HG02623 (cell line): ENCODE results near the gene ZRANB3.
A peak's percentile ranks its signal among the peaks of the same experiment; 100 is the strongest.
"Not testable (repeated sequence)": the region's sequence is repeated elsewhere in the genome, so short reads cannot be mapped to it uniquely, and the experiment has no call there.

Experiments used
- ATAC-seq: cut with Tn5 transposase; IDR thresholded peaks from one replicate; pipeline ENCODE4 v1.9.1; 2021; ENCODE audit warnings: moderate library complexity; ENCODE audit not compliant: unreplicated experiment

Gene ZRANB3

DNA sequence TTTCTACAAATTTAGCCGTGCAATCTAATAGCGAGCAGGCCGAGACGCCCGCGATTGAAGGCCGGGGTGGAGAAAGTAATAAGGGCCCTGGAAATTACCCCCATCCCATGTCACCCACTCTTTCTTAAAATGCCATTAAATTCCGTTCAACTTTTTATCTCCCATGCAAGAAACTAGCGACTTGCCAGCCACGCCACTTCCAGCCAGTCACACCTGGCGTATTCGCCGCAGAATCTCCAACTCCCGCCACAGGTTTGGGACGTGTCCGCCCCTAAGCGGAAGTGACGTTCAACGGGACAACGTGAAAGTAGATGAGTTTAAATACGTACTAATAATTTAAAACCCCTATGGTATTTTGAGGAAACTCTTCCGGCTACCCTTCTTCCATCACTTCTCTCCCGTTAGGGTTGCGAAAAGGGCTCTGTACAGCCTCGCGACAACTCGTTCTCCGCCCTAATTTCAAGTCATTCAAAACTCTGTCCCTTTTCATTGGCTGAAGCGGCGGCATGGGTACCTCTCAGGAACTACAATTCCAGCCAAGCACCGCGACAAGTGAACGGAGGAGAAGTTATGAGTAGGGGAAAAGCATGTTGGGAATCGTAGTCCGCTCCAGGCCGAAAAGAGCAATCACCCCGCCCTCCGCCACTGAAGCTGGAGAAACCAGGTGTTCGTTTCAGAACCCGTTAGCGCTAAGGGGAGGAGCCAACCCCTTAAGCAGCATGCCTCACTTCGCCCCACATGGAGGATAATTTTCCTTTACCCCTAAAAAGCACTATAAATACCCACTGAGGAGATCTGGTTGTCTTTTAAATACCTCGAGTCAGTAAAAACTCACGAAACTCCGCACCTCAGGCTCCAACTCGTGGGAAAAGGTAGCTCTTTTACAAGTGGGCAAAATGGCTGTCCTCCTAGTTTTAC, at the start of gene ZRANB3:
Gene ZRANB3 (minus strand): TSS at position 906 of the 918 bp plus-strand sequence.
- peak; percentile 56 for ATAC-seq

DNA sequence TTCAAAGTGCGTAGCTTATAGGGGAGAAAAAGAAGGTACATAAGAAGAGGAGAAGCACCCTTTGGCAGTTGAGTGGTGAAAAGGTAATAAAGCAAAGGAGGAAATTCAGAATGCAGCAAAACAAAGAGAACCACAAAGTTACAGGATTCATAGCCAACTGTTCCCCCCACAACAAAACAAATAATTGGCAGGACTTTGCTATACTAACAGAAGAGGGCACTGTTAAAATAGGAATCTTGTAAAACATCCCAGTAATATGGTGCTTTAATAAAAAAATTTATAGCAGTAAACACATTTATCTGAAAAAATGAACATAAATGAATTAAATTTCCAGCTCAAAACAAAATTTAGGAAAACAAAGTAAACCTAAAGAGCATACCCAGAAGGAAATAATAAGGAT, 42.6 kb upstream of the ZRANB3 start:
- no peak for ATAC-seq

DNA sequence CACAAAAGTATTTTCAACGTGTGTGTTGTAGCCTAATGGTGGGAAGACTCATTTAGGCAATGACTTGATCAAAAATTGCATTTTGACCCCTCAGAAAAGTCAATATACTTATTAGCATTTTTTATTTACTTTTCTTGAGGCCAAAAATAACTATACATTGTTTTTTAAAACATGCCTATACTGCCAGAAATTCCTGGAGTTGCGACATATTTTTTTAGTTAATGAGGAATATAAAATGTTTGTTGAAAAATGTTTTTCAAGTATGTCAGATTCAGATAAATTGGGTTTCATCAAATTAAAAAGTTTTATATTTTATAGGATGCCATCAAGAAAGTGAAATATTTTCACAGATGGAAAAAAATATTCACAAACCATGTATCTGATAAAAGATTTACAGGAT, 39.9 kb upstream of the ZRANB3 start:
- ATAC-seq = no peak

DNA sequence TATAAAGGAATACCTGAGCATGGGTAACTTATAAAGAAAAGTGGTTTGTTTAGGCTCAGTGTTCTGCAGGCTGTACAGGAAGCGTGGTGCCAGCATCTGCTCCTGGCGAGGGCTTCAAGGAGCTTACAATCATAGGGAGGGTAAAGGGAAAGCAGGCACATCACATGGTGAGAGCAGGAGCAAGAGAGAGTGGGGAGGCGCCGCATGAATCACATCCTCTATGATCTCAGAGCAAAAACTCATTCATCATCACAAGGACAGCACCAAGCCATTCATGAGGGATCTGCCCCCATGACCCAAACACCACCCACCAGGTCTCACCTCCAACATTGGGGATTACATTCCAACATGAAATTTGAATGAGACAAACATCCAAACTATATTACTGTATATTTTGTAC, 32.8 kb upstream of the ZRANB3 start:
- no peak for ATAC-seq

DNA sequence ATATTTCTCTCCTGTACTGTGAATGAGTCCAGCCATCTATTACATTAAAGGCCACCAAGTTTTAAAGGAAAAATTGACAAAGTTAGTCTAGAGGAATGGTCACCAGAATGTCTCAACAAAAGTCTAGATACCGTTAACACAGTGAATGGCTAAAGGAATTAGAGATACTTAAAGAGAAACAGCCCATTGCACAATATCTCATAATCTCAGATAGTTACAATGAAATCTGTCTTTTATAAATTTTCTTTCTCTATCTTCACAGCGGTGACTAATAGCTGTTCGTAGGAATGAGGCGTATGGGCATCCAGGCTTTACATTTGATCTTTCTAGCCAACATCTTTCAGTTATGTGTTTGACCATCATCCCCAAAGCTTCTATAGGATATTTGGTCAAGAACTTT, 30.9 kb upstream of the ZRANB3 start:
- no peak for ATAC-seq

DNA sequence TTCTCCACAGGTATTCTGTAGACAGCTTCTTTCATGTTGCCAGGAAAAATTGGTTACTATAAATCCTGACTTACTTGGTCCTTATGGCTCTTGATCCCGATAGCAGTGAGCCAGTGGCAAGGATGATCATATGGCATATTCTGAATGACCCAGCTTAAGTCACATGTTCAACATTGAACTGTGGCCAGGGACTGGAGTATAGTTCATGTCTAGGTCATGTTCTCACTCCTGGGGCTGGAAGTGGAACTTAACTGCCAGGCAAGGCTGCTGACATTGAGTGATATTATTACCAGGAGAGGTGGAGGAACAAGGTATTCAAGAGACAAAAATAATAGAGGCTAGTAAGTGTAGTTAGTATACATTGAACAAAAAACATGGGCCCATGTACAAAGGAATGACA, 26.5 kb upstream of the ZRANB3 start:
- no peak for ATAC-seq

DNA sequence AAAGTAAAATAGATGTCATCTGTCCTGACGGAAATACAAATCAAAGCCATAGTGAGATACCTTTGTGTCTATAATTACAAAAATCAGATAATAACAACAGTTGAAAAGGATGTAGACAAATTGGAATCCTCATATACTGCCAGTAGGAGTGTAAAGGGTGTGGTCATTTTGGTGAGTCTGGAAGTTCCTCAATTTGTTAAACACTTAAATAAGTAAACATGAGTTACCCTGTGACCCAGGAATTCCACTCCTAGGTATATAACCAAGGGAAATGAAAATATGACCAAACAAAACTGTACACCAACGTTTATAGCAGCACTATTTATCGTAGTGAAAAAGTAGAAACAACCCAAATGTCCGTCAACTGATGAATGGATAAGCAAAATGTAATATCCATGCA, 24.3 kb upstream of the ZRANB3 start:
- ATAC-seq = no peak

DNA sequence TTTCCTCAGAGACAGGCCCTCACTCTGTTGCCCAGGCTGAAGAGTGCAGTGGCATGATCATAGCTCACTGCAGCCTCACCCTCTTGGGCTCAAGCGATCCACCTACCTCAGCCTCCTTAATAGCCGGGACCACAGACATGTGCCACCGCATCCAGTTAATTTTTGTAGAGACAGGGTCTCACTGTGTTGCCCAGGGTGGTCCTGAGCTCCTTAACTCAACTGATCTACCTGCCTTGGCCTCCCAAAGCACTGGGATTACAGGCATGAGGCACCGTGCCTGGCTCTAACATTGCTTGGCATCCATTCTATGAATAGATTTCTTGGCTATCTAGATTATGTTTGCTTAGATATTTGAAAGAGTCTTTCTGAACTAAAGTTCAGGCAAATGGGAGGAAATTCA, 21.9 kb upstream of the ZRANB3 start:
- no peak for ATAC-seq

DNA sequence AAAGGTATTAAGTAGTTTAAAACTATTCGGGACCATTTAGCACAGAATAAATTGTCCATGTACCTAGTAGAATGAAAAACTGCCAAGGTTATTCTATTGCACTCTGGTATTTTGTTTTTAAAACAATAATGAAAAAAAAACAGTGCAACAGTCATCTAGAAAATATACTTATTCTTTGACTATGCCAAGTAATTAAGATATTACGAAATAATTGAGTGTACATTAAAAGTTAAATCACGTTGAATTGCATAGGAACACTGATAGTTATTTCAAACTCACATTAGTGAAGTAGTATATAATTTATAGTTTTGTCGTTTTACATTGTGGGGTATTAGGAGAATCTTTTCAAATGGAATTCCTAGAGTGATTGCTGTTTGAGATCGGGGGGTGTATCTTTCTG, 20.3 kb upstream of the ZRANB3 start:
- no peak for ATAC-seq

DNA sequence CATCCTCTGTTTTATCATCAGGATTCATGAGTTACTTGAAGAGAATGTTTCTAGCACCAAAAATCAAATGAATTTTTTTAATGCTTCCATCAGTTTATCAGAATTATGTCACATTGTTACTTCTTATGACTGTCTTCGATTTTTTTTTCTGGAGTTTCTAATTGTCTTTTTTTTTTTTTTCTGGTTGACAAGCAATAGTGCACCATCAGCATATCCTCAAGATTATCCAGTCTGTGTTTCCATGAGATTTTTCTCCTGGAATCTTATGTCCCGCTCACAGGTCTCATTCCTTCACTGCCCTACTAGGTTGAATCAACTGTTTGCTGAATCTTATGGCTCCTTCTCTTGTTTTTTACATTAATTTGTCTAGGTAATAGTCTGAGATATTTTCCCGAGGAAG, 16.3 kb upstream of the ZRANB3 start:
- ATAC-seq = no peak

DNA sequence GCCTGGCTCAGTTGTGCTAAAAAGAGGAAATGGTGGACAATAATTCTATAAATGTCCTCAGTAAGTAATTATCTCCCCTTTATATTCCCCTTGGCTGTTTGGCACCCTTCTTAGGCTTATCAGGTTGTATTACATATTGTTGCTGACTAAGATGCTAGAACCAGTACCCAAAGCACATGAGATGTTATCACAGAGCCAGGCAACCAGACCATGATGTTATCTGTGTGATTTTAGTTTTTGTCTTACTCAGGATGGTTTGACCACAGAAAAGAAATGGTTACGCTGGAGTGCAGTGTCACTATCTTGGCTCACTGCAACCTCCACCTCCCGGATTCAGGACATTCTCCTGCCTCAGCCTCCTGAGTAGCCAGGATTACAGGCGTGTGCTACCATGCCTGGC, 15.4 kb upstream of the ZRANB3 start:
- ATAC-seq = no peak

DNA sequence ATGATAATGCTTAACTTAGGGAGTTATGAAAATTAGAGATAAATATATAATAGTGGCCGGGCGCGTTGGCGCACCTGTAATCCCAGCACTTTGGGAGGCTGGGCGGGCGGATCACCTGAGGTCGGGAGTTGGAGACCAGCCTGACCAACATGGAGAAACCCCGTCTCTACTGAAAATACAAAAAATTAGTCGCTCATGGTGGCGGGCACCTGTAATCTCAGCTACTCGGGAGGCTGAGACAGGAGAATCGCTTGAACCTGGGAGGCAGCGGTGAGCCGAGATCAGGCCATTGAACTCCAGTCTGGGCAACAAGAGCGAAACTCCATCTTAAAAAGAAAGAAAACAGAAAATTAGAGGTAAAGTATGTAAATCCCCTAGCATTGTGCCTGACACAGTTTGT, 2.5 kb upstream of the ZRANB3 start:
- not testable (repeated sequence) for ATAC-seq

DNA sequence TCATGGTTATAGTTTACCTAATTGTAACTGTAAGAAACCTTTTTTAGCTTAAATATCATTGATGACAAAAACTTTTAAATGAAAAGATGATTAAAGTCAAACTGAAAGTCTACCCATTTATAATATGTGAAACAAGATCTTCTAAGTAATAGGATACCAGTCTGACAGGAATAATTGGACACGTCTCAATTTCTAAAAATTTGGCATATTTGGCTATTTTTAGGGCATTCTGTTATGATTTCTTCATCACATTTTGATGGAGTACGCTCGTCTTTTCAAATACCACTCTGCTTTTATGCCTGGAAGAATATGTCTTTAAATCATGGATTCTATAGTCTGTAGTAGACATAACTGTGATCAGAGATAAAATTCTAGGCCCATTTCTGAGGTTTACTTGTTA, 1.6 kb upstream of the ZRANB3 start:
- ATAC-seq = no peak

DNA sequence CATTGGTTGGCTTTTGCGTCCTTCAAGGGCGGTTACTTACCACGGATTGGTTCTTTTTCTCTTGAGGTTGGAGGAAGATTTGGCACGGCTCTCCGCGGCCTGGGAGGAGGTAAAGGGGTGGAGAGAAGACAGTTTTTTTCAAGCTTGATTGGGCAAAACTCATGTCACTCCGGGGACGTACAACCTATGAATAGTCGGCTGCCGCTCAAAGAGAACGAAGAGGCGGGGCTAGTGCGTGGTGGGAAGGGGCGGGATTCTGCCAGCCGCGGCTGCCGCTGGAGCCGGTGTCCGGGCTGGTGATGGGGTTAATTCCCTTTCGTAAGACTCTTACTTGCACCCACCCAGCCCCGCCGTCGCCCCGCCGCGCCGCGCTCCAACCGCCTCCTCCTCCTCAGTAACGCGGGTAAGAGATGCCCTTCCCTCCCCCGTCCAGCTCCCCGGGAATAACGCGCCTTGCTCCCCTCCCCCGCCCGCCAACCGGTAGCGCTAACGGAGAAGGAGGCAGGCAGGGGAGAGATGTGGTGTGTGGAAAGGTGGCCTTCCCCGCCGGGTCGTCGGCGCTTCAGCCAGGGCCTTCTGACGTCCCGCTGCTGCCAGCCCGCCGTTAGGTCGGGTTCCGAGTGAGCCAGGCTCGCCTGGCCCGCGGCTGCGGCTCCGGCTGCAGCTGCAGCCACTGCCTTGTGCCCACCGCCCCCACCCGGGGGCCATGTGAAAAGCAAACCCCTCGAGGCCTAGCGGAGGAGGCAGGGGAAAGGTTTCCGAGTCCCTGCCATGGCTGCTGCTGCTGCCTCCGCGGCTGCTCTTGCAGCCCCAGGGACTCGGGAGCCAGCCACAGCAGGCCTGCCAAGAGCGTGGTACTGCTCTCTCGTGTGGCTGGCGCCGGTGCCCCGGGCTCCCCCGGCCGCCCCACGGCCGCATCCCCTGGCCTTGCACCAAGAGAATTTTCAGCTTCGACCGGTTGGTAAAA, 496 bp upstream of the ZRANB3 start, which contains the start of gene R3HDM1:
Gene R3HDM1 (plus strand): TSS at position 254 of the 967 bp plus-strand sequence. CDS start 73,362 bp downstream, outside the sequence.
- ATAC-seq = peak; percentile 76

DNA sequence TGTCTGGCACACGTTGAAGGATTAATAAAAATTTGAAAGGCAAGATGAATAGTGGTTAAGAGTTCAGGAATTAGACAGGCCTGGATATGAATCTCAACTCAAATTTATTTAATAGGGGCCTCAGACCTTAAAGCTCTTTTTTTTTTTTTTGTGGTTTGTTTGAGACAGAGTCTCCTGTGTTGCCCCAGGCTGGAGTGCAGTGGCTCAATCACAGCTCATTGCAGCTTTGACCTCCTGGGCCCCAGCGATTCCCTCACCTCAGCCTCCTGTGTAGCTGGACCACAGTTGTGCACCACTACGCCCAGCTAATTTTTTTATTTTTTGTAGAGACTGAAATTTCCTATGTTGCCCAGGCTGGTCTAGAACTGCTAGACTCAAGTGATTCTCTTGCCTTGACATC, 3.0 kb downstream of the ZRANB3 start:
- ATAC-seq = no peak

DNA sequence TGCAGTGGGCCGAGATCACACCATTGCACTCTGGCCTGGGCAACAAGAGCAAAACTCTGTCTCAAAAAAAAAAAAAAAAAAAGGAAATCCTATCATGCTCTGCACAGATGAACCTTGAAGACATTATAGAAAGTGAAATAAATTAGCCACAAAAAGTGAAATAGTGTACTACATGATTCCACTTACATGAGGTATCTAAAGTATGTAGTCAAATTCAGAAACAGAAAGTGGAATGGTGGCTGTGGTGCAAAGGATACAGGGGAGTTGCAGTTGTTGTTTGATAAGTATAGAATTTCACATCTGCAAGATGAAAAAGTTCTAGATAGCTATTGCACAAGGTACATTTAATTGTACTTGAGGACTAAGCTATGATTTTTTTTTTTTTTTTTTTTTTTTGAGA, 5.2 kb downstream of the ZRANB3 start:
- no peak for ATAC-seq

DNA sequence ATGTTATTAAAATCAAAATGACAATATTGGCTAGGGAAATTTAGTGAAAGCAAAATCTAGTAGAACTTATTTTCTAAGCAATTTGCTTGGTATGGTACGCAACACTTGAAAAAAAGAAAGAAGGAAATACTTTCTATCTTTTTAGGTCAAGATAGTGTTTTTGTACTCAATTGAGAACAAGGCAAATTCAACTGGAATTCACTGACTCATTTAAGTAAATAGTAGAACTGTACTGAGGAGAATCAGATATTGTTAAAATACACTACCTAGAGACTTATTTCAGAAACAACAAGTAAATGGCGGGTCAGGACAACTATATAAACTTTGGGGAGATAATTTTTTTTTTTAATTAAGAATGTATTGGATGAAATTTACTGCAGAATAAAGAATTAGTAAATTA, 18.9 kb downstream of the ZRANB3 start:
- ATAC-seq = no peak

DNA sequence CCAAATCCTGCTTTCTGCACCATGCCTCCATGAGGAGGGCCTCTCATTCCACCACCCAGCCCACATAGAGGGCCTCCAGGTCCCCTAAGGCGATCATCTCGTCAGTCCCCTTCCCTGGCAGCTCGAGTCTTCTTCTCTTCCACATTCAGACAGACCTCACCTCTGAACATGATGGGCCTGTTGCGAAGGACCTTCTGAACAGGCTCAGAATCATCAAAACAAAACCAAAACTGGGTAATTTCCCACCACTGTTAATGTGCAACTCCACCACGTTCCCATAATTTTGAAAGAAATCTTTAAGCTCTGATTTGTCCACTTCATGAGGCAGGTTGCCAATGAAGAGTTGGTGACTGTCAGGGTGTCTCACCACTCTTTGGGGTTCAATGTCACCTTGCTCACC, 20.4 kb downstream of the ZRANB3 start:
- no peak for ATAC-seq

DNA sequence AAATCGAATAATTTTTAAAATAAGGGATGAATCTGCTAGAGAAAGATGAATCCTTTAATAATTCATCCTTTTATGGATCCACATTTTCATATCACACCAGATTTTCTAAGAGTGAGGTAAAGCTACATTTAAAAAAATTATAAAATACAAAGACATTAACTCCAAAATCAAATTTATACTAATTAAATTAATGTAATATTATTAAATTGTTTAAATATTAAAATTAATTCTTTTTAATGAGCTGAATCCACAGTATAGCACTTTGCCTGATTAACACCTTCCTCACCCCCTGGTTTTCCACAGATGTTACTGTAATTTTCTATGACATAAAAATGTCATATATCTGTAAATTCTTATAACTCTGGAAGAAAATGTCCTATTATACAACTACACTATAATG, 26.2 kb downstream of the ZRANB3 start:
- ATAC-seq = no peak

DNA sequence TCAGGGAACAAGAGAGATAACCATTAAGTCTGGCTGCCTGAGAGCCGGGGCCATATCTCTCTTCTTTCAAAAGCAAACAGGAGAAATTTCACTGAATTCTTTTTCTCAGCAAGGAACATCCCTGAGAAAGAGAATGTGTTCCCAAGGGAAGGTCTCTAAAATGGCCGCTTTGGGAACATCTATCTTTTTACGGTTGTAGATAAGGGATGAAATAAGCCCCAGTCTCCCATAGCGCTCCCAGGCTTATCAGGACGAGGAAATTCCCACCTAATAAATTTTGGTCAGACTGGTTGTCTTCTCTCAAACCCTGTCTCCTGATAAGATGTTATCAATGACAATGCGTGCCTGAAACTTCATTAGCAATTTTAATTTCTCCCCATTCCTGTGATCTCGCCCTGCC, 32.4 kb downstream of the ZRANB3 start:
- not testable (repeated sequence) for ATAC-seq

DNA sequence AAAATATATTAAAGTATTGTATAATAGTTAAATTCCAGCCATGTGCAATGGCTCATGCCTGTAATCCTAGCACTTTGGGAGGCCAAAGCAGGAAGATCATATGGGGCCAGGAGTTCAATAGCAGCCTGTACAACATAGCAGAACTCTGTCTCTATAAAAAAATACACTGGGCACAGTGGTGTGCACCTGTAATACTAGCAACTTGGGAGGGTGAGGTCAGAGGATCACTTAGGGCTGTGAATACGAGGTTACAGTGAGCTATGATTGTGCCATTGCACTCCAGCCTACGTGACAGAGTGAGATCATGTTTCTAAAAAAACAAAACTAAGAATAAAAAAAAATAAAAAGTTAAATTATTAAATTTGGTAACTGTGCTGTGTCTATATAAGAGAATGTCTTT, 36.1 kb downstream of the ZRANB3 start:
- ATAC-seq = no peak

DNA sequence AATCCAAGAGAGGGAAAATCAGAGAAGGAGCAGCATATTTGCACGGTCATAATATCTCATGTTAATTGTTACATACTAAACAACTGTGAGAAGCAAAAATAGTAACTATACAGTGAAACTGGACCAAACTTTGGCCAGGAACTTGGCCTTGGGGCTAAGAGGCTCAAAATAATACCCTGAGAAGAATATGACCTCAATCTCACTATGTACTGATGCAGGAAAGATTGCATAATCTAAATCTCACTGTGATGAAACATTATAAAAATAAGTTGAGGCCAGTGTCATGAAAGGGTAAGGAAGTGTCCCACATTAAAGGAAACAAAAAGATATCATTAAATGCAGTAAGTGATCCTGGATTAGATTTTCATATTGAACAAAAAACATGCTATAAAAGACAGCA, 36.5 kb downstream of the ZRANB3 start:
- no peak for ATAC-seq
